HG03432 (cell line): ENCODE data around the gene ANKFY1.
"Not testable (repeated sequence)": the region's sequence is repeated elsewhere in the genome, so short reads cannot be mapped to it uniquely, and the experiment has no call there.

Experiments used
- ATAC-seq: cut with Tn5 transposase; IDR thresholded peaks from one replicate; pipeline ENCODE4 v1.9.1; 2021; ENCODE audit warnings: mild to moderate bottlenecking, moderate library complexity; ENCODE audit not compliant: unreplicated experiment

Gene ANKFY1

GRCh38 chr17:4258867-4259266 is 4.9 kb downstream of the ANKFY1 start:
- ATAC-seq, result no peak

DNA sequence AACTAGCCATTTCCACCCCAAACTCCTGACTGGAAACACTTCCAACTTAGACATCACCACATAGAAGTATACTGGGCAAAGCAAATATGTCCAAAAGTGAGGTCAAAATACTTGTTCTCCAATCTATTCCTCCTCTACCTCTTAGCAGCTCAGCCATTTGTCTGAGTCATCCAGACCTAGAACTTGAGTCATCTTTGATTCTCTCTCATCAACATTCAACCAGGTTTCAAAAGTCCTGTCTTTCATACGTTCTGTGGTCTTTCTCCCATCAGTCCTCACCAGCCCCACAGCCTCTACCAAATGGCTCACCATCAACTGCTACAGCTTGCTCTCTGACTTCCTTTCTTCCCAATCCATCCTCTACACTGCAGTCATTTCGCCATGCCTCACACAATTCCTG is 6.8 kb downstream of the ANKFY1 start:
- no peak for ATAC-seq

DNA sequence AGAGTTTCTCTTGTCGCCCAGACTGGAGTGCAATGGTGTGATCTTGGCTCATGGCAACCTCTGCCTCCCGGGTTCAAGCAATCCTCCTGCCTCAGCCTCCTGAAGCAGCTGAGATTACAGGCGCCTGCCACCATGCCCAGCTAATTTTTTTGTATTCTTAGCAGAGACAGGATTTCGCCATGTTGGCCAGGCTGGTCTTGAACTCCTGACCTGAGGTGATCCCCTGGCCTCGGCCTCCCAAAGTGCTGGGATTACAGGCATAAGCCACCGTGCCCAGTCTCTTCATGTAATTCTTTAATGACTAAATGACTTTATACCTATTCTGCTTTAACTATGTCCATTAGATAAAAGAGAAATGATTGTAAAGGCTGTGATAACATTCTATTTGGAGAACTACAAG is 8.5 kb downstream of the ANKFY1 start:
- not testable (repeated sequence) for ATAC-seq

- no peak for ATAC-seq
These were observed 12.9 kb downstream of the ANKFY1 start for GRCh38 chr17:4250887-4251286.

DNA sequence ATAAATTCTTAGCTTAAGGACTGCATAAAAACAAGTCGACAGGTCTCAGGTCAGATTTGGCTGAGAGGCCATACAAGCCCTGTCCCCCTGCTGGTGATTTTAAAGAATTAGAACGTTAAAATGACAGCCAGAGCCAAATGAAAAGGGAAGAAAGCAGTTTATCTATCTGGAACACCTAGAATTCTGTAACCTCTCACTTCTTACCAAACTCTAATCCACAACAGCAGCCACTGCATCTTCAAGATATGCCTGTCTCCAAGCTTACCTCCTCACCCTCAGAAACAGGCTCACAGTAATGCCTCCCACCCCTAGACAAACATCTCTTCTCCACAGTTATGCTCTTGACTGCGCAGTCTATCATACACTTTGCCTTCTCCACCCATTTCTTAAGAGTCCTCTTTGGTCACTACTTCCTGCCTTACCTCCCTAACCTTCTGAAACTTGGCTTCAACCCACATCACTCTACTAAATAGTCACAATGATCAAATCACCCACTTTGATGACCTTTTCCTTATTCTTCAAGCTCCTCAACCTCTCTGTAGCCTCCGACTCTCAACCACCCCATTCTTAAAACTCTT is 14.2 kb downstream of the ANKFY1 start:
- ATAC-seq, result no peak

DNA sequence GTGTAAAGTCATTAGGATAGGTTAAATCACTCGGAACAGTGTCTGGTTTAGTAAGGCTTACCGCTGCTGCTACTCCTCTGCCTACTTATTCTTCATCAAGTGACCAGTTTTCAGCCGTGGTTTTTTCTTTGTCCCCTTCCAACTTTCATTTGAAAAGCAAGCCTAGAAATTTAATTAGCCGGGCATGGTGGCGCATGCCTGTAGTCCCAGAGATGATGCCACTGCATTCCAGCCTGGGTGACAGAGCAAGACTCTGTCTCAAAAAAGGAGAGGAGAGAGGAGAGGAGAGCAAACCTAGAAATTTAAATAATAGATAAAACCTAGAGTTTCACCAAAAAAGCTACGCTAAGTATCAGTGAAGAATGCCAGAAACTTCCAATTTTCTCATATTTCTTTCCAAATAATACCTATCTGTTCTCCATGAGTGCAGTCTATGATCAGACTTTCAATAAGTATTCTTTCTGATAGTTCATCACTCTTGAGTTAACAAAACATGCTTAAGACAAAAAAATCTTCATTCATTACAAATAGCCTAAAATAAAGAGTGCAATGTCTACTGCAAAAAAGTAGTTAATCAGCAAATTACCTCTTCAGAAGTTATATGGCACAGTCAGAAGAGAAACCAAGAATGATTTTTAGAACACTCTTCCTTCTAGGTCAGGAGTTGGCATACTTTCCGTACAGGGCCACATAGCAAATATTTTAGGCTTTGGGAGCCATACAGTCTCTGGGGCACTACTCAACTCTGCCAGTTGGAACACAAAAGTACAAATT is 15.1 kb downstream of the ANKFY1 start:
- no peak for ATAC-seq

DNA sequence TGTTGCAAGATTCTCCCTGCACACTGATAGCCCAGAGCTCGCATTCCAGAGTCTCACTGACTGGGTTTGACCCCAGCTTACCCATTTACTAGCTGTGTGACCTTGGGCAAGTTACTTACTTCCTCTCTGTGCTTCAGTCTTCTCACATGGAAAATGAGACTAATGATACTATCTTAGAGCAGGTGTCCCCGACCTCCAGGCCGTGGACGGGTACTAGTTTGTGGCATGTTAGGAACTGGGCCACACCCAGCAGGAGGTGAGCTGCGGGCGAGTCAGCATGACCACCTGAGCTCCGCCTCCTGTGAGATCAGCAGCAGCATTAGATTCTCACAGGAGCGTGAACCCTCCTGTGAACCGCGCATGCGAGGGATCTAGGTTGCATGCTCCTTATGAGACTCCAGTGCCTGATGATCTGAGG is 15.8 kb downstream of the ANKFY1 start:
- no peak for ATAC-seq

DNA sequence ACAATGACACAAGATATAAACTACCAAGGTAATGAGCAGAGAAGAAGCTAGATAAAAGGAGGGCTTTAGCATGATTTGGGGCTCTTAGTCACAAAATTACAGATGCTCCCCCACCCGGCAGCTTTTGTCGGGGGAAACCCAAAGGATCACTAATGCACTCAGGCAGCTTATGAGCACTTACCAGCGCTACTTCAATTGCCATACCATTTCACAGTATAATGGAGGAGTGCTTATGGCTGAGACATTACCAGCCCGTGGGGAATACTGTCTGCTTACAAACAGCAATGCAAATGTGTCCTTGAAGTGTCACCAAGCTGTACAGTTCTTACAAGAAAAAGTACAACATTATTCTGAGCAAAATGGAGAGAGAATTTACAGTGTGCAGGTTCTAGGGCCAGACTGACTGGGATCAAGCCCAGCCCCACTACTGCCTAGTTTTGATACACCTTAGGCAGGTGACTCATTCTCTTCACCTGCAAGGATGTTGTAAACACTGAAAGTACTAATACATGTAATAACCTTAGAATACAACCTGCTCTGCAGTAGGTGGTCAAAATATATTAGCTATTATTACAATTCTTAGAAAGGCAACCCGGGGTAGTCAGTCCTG is 16.3 kb downstream of the ANKFY1 start:
- ATAC-seq, result no peak

DNA sequence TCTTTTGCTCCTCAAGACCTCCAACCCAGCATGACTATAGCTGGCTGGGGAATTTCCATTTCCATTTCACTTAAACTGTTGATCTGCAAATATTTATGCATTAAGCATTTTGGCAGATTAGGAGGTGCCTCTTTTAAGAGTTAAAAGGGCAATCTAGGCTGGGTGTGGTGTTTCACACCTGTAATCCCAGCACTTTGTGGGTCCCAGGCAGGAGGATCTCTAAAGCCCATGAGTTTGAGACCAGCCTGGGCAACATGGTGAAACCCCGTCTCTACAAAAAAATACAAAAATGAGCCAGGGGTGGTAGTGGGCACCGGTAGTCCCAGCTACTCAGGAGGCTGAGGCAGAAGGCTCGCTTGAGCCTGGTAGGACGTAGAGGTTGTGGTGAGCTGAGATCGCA is 17.1 kb downstream of the ANKFY1 start:
- ATAC-seq, result no peak

GRCh38 chr17:4241535-4241934 is 22.2 kb downstream of the ANKFY1 start:
- no peak for ATAC-seq

GRCh38 chr17:4236456-4236855 is 27.3 kb downstream of the ANKFY1 start:
- ATAC-seq, result no peak

- no peak for ATAC-seq
These were observed 28.2 kb downstream of the ANKFY1 start for GRCh38 chr17:4235372-4236279.

DNA sequence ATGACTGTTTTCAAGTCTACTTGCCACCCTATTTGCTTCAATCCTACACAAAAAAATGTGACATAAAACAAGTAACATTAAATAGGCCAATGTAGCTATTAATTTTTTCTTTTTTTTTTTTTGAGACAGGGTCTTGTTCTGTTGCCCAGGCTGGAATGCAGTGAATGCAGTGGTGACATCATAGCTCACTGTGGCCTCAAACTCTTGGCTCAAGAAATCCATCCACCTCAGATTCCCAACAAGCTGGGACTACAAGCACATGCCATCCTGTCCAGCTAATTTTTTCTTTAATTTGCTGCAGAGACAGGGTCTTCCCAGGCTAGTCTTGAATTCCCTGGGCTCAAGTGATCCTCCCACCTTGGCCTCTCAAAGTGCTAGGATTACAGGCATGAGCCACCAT is 29.4 kb downstream of the ANKFY1 start:
- no peak for ATAC-seq

GRCh38 chr17:4233668-4234258 is 30.0 kb downstream of the ANKFY1 start:
- no peak for ATAC-seq

GRCh38 chr17:4232168-4232813 is 31.5 kb downstream of the ANKFY1 start:
- no peak for ATAC-seq

- no peak for ATAC-seq
These were observed 33.9 kb downstream of the ANKFY1 start for GRCh38 chr17:4229627-4230541.

- ATAC-seq, result no peak
These were observed 41.7 kb downstream of the ANKFY1 start for GRCh38 chr17:4221899-4222659.

- no peak for ATAC-seq
These were observed 42.6 kb downstream of the ANKFY1 start for GRCh38 chr17:4221163-4221562.

DNA sequence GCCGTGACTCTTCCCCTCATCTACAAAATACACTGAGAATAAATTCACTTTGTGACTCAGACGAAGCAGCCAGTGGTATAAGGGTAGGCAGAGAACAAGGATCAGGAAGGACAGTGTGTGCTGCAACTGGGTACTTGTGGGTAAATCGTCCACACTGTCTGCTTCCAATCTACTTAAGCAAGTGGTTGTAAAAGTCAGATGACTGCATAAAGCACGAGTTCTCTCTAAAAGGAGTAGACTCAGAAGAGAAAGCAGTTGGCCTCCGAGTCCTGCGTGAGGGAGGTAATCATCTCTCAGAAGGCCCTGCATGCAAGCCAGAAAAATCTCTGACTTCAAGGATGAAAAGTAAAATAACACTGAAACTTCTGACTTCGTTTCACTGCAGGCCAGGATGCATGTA is 43.1 kb downstream of the ANKFY1 start:
- no peak for ATAC-seq
